NCI-H2029 (cell line): ENCODE measurements around the gene FANCE.
"Not testable (repeated sequence)": the region's sequence is repeated elsewhere in the genome, so short reads cannot be mapped to it uniquely, and the experiment has no call there.

Experiments used
- DNase-seq: peaks from one replicate; lab custom pipeline; 2025; lab: John Stamatoyannopoulos, UW

The FANCE gene

DNA sequence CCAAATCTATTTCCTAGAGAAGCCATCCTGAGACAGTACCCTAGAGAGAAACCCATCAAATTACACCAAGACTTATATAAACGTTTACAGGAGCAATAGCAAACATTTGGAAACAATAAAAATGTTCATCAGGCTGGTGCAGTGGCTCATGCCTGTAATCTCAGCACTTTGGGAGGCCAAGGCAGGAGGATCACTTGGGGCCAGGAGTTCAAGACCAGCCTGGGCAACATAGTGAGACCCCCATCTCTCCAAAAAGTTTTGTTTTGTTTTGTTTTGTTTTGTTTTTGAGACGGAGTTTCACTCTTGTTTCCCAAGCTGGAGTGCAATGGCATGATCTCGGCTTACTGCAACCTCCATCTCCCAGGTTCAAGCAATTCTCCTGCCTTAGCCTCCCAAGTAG, 19.4 kb upstream of the FANCE start:
- not testable (repeated sequence) for DNase-seq

DNA sequence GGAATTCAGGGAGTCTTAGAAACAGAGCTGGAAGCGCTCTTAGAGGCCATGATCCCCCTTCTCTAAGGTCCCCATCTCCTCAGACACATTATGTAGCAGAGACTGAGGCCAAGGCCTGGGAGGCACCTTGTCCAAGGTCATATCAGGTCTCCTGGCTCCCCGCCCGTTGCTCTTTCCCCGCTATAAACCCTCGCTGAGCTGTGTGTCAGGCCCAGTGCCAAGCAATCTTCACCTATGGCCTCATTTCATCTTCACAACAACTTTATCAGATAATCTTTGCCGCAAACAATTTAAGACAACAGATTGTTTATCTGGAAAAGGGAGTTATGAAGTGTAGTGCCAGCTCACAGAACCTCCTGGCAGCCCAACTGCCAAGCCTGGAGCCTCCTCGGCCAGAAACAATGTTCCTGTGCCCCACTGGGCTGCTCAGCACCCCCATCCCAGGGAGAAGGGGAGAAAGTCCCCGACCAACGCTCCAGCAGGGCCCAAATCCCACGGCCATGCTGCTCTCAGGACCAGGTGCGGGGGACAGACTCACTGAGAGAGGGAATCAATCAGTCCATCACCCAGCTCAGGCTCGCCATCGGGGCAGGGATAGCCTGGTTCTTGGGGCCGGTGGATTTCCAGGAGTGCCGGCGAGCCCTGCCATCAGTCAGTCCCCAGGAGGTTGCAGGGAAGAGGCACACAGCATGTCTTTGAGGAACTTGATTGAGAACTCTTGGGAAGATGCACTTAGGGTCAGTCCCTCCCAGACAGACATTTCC, 16.9 kb upstream of the FANCE start:
- DNase-seq, result no peak

DNA sequence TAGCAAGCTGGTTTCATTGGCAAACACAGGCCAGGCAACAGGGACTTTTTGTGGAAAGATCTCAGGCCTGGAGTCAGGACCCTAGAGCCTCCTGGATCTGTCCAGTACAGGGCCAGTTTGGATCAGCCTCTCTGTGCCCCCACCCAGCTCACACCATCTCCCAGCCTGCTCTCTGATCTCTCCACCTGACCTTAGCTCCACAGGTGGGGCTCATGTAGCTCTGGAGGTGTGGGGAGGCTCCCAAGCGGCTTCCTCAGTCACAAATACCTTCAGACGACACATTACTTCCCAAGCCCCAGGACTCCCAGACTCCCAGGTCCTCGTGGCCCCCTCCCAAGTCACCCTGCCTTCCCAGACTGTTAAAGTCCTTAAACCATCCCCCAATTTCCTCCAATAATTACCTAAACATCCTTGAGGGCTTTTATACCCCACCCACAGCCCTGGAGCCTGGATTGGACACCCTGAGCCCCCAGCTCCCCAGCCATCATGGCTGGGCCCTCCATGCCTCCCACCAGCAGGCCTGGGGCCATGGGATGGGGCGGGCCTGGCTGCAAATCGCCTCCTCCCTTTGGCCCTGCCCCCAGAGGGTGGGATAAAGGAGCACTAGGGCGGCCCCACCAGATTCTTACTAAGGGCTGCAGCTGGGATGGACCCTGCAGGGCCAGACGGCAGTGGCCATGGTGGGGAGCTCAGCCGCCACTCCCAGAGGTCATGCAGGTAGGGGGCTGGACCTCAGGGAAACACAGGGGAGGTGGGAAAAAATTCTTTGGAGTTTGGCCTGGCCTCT, 15.9 kb upstream of the FANCE start:
- DNase-seq, result no peak

DNA sequence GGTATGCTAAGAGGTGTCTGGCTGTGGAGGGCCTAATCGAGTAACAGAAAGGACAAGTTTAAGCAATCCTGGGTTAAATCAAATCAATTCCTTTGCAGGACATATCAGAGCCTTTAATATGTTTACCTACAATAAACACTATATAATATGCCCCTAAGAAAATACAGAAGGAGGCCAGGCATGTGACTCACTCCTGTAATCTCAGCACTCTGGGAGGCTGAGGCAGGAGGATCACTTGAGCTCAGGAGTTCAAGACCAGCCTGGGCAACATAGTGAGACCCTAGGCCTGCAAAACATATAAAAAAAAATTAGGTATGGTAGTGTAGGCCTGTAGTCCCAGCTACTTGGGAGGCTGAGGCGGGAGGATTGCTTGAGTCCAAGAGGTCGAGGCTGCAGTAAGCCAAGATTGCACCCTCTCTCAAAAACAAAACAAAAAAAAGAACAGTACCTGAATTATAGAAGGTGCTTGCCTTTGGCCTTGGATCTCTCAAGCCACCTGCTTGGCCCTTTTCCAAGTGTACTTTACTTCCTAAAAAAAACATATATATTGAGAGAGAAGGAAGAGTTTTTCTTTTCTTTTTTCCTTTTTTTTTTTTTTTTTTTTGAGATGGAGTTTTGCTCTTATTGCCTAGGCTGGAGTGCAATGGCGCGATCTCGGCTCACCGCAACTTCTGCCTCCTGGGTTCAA, 13.6 kb upstream of the FANCE start:
- not testable (repeated sequence) for DNase-seq

DNA sequence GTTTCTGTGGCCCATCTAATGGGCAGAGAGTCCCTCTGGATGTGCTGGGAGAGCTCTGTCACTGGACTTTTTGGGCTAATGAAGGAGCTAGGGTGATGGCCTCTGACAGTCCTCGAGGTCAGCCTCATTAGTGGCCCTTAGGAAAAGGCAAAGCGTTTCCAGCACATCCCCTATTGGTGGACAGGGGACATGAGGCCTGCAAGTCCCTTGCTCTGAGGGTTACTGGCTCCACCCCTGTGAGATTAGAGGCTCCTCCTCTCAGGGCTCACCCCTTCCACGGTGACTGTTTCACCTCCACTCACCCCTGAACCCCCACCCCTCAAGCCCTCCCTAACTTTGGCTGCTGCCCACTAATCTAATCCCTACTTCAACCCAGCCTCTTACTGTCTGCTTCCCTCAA, 12.8 kb upstream of the FANCE start:
- DNase-seq, result no peak

DNA sequence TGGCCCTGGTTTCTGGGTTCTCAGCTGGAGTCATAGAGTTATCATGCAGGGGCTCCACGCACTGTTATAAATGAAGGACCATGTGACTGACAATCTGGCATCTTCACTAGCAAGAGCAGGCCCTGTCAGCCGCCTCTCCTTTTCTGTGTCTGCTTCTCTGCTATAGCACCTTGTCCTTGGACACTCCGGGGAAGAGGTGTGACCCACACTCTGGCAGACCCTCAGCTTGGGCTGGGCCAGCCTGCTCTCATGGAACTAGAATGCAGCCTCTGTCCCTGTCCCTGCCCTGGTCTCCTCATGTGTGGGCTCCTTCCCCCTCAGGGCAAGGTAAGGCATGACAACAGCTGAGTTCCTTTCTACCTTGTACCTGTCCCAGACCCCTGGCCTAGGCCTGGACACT, 10.9 kb upstream of the FANCE start:
- no peak for DNase-seq

DNA sequence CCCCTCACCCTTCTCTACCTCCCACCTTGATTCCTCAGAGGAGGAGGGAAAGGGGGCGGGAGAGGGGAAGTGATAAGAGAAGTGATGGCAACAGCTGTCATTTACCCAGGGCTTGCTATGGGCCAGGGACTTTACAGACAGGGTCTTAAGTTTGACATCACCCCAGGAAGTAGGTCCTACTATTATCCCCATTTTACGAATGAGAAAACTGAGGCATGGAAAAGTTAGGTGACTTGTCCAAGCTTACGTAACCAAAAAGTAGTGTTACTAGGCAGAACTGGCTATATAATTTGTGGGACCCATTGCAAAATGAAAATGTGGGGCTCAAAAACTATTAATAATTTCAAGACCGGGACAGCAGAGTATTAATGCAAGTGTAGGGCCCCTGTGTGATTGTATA, 10.5 kb upstream of the FANCE start:
- no peak for DNase-seq

DNA sequence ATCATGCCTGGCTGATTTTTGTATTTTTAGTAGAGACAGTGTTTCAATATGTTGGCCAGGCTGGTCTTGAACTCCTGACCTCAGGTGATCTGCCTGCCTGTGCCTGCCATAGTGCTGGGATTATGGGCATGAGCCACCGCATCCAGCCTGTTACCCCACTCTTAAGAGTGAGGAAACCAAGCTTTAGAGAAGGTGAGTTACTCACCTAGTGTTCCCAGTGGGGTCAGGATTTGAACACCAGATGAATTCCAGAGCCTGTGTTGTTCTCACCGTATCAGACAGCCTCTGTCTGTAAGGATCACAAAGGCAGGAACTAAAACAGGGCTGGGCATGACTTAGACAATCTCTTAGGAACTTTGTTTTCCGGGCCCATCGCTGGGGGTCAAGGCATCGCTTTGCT, 9.4 kb upstream of the FANCE start:
- DNase-seq, result no peak

DNA sequence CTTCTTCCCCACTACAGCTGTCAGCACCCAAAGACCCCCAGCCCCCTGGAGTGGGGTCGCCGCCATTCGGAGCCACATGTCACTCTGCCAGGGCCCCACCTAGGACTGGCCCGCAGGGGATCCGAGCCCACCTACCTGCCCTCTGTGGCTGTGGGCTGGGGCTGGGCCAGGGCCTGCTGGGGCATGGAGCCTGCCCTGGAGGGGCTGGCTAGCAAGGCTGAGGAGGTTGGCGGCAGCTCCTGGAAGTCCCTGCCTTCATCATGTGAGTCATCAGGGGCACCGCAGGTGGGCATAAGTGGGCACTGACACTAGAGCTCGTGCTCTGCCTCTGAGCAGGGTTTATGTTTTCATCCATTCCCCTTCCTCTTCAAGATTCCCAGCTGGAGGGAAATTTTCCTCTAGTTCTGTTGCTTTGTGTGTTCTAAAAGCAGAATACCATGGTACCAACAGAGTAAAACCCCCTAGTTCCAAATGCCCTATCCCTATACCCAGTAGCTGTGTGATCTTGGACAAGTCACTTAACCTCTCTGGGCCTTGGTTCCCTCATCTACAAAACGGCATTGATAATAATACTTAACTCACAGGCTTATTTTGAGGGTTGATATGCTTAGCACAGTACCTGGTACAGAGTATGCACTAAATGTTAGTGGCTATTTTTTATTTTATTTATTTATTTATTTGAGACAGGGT, 8.7 kb upstream of the FANCE start:
- no peak for DNase-seq

DNA sequence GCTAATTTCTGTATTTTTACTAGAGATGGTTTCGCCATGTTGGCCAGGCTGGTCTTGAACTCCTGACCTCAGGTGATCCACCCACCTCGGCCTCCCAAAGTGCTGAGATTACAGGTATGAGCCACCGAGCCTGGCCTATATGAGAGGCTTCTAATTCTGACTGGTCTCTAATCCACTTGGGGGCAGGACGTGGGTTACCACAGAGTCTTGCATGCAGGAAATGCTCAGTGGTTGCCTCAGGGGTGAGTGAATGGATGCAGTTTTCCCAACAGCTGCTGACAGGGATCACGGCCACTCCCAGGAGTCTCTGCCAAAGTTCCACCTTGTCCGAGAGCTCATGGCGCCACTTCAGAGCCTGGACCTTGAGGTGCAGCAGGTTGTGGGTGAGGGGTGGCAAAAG, 6.4 kb upstream of the FANCE start:
- no peak for DNase-seq

DNA sequence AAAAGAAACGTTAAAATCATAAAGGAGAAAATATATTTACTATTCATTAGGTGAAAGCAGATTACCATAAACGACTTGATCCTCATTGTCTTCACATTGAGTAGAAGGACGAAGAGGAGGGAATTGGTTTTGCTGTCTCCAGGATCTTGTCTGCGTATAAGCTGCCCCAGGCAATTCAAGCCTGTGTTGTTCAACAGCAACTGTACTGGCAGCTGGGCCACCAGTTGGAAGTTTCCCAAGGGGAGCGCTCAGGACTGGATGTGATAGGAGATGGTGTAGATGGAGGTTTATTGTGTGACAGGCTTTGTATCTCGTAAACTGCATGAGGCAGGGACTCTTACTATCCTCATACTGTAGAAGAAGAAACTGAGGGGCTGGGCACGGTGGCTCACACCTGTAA, 3.9 kb upstream of the FANCE start:
- DNase-seq, result no peak

DNA sequence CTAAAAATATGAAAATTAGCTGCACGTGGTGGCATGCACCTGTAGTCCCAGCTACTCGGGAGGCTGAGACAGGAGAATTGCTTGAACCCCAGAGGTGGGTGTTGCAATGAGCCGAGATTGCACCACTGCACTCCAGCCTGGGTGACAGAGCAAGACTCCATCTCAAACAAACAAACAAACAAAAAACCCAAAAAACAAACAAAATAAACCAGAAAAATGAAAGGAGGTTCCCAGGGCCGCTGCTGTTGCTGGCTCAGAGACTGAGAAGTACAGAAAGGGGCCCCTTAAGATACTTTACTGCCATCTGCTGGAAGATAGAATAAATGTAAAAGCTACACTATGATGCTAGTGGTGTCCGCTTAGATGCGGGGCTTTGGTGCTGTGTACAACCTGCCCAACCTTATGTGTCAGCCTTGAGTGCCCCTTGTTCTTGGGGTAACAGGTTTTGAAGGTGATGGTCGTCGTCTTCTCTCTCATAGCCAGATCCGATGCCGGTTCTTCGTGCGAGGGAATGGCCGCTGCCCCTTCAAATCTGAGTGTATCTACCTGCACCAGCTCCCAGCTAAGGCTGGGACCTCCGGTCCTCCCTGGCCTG, 2.8 kb upstream of the FANCE start:
- peak; percentile 63 for DNase-seq

DNA sequence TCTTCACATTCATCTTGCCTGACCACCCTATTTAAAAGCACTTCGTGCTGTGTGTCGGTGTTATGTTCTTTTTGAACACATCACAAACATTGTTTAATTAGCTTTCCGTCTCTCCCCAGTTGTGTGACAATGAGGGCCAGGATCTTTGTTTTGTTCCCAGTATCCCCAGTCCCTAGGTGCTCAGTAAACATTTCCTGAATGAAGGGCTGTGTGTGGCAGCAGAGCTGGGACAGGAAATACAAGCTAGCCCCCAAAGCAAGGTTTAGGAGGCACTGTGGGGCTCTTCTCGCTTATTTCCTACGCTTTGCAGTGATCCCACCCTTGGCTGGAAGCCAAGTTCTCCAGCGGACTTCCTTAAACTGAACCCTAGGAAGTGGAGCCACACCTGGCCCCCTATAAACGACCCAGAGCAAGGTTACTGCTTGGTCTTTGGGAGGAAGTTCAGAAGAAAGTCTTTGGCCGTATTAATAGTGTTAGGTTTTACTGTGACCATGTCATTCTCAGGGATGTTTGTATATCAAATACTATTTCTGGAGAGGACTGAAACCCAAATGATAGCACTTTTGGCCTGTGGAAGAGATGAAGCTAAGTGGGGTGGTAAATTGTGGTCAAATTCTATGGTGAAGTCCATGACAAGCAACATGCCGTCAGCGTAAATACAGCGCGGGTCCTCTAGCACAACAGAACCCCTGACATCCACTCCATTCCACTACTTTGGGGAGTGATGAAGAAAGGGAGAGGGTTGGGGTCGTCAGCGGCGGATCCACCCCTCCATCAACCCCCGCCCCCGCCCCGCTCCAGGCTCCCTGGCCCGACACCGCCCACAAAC, 570 bp upstream of the FANCE start:
- no peak for DNase-seq

DNA sequence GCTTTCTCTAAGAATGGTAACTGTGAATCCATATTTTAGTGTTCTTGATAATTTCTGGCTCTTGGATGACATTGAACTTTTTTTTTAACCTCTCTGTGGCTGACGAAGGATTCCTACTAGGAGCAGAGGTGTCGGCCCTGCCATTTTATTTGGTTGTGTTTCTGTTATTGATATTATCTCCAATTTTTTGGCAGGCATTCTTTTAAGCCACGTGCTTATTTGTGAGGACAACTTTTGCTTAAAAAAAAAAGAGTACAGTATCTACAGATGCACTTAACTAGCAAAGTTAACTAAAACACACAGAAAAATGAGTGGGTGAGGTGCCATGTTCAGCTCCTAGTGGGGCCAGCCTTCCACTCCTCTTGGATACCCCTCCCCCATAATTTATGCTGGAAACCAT, 1.1 kb downstream of the FANCE start:
- DNase-seq, result no peak

DNA sequence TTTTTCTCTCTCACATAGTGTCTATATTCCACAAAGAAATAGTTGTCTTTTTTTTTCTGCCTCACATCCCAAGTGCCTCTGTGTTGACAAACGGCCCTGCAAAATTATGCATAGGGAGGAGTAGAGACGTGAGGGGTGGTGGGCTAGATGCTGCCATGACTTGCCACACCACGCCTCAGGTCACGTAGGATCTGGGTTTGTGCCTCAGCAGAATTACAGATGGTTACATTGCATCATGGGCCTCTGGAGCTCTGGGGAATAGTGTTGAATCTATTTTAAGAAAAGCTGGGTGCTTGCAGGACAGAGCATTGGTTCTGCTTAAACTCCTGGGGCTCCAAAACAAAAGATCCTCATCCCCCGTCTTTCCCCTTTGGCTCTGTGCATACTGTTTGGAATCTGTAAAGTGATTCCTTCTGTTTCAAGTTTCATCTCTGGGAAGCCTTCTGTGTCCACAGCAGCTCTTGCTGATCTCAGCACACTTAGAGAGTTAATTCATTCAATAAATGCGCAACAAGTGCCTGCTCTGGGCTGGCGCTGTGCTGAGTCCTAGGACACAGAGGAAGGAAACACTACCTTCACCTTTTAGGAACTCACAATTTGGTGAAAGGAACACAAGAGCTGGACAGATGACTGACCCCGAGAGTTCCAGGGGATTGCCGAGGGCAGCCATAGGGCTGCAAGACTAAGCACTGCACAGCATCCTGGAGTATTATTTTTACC, 2.4 kb downstream of the FANCE start:
- DNase-seq, result no peak

DNA sequence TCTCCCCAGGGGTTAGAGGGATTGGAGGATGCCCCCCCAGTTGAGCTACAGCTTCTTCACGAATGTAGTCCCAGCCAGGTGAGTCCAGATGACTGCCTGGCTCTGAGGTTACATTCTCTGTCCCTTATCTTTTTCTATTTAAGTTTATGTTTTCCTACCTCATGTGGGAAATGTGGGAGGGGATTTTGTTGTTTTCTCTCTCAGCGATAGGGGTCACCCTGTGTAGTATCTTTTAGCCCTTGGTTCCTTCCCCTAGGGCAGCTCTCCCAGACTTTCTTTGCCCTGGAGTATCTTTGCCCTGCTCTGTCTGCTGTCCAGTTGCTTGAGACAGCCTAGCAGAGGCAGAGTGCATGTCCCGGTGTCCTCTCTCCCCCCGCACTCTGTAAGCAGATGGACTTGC, 5.8 kb downstream of the FANCE start:
- no peak for DNase-seq

DNA sequence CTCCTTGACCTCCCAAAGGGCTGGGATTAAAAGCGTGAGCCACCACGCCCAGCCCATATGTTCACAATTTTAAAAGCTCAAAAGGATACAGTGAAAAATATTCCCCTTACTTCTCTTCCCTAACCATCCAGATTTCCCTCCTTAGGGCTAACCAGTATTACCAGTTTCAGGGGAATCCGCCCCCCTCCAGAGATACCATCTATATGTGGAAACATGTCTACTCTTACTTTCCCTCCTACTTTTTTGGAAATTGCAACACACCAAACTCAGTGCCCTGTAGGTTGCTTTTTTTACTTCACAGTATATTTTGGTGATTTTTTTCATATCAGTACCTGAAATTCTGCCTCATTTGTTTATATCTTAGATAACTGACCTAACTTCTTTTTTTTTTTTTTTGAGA, 9.1 kb downstream of the FANCE start:
- DNase-seq, result no peak

DNA sequence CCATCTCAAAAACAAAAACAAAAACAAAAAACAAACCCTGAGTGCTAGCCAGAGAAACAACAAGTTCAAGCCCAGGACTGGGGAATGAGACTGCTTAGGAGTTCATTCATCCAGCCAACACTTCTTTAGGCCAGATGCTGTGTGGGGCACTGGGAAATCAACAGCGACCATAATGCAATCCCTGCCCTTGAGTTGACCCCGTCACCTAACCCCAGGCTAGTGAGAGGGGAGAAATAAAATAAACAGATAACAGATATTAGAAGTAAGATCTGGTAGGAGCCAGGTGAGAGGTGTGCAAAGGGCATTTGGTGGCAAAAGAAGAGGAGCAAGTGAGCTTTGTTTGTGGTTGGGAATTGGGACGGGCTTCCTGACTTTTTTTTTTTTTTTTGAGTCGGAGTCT, 11.2 kb downstream of the FANCE start:
- no peak for DNase-seq

DNA sequence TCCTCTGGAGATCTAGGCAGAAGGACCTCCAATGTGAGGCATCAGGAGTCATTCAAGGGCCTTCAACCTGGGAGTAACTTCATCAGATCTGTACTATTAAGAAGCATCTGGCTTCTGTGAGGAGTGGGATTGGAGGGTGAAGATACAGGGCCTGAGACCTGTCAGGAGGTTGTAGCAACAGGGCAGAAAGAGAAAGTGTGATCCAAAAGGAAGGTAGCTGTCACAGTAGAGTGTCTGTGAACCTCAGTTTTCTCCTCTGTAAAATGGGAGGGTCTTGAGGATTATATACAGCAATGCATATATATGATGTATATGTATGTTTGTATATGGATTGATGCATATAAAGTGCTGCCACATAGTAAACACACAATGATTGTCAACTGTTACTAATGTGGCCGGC, 13.5 kb downstream of the FANCE start:
- DNase-seq, result no peak

DNA sequence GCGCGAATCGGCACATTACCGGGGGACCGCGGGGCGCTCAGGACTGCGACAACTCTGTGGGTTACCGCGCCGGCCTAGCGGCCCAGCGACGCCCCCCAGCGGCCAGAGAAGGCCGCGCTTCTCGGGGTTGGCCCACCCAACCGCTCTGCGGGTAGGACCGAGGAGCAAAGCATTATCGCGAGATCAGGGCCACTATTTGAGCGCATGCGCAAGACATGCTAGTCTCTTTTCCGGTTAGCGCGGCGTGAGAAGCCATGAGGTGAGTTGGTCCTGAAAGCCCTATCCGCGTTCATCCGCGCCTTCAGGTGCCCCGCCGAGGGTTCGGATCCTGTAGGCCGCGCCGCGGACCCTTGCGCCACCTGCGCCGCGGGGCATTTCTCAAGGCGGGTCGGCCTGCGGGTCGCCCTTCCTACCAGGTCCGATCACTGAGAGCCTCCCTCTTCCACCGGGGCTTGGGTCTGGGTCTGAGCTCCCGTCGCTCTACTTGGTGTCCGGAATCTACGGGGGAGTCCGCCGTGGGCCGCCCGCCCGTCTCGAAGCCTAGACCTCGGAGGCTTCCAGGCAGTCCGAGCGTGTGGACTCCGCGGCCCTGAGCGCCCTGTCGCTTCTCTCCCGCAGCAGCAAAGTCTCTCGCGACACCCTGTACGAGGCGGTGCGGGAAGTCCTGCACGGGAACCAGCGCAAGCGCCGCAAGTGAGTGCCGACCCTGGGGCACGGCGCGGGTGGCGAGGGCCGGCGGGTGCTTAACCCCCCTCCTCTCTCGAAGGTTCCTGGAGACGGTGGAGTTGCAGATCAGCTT, 16.2 kb downstream of the FANCE start, which contains the start of gene RPL10A:
TSS of gene RPL10A (plus strand) at position 221 of the 799 bp plus-strand sequence. CDS start at position 255, 34 bp downstream.
- DNase-seq, result peak; percentile 95
